Measurements from ENCODE around the gene GNAQ. TPM values are rescaled to one million over a fixed set of nuclear protein-coding genes. Genes with fewer than 3 reads are reported as not detected.
A peak's percentile ranks its signal among the peaks of the same experiment; 100 is the strongest.

The GNAQ gene
- polyA plus RNA-seq, 2 donors = 11.3 to 12.8 TPM

DNA sequence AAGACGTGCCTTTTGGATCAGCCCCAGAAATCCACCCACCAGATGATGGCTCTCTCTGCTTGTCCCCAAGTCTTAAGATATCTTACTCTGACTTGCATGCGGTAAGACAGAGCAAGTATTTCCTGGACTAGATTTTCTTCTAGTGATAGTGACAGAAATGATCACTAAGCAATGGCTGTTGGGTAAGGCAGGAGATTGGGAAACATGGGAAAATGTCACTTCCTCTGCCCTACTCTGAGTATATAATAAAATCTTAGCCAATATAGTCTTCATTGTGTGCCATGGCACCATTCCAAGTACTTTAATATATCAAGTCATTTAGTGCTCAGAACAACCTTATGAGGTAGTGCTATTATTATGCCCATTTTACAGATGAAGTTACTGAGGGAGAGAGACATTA, 352.5 kb downstream of the GNAQ start:
- WGBS, 2 donors = 32 to 46% methylated on average over 2 of the region's 2 CpGs
- Histone ChIP-seq H3K4me1 (ENCODE audit: control insufficient read depth in 2 of 2, insufficient read depth in 2 of 2, low read length in 1 of 2) (peaks cover 0 to 6% of the 10 kb centered on the region in 2 donors), H3K4me3 (ENCODE audit: low read depth in 1 of 2, low read length in 2 of 2) (no peak overlapping the region), H3K27me3 (ENCODE audit: control insufficient read depth in 1 of 2, insufficient read depth in 2 of 2, low read length in 2 of 2) (no peaks in the 10 kb centered on the region), H3K9me3 (ENCODE audit: control insufficient read depth in 2 of 2, insufficient read depth in 1 of 2, low read depth in 1 of 2, low read length in 1 of 2) (no peaks in the 10 kb centered on the region), H3K27ac (ENCODE audit: low read depth in 2 of 2, low read length in 1 of 2) (no peak overlapping the region), H3K36me3 (ENCODE audit: control insufficient read depth in 2 of 2, insufficient read depth in 2 of 2, low read length in 1 of 2) (no peaks in the 10 kb centered on the region)

DNA sequence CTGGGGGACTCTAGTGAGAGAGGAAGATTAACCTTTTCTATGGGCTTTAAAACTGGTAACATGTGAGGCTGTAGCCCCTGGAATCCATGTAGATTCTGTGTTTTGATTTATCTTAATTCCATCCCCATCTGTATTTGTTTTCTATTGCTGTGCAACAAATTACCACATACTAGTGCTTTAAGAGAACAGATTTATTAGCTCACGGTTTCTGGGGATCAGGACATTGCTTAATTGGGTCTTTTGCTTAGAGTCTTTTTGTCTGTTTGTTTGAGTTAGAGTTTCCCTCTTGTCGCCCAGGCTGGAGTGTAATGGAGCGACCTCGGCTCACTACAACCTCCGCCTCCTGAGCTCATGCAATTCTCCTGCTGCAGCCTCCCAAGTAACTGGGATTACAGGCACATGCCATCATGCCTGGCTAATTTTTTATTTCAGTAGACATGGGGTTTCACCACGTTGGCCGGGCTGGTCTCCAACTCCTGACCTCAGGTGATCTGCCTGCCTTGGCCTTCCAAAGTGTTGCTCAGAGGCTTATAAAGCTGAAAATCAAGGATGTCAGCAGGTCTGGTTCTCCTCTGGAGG, 353.6 kb downstream of the GNAQ start:
- H3K4me1 ChIP-seq (ENCODE audit: control insufficient read depth in 2 of 2, insufficient read depth in 2 of 2, low read length in 1 of 2) = peaks cover 0 to 6% of the 10 kb centered on the region in 2 donors
- H3K4me3 ChIP-seq (ENCODE audit: low read depth in 1 of 2, low read length in 2 of 2) = no peak overlapping the region
- no peaks in the 10 kb centered on the region for H3K36me3 ChIP-seq (ENCODE audit: control insufficient read depth in 2 of 2, insufficient read depth in 2 of 2, low read length in 1 of 2)
- no peaks in the 10 kb centered on the region for H3K27me3 ChIP-seq (ENCODE audit: control insufficient read depth in 1 of 2, insufficient read depth in 2 of 2, low read length in 2 of 2)
- H3K27ac ChIP-seq (ENCODE audit: low read depth in 2 of 2, low read length in 1 of 2) = peak overlapping the region; percentile 26 to 37
- H3K9me3 ChIP-seq (ENCODE audit: control insufficient read depth in 2 of 2, insufficient read depth in 1 of 2, low read depth in 1 of 2, low read length in 1 of 2) = no peaks in the 10 kb centered on the region
- WGBS, 2 donors = 57 to 68% methylated on average over 7 of the region's 7 CpGs

DNA sequence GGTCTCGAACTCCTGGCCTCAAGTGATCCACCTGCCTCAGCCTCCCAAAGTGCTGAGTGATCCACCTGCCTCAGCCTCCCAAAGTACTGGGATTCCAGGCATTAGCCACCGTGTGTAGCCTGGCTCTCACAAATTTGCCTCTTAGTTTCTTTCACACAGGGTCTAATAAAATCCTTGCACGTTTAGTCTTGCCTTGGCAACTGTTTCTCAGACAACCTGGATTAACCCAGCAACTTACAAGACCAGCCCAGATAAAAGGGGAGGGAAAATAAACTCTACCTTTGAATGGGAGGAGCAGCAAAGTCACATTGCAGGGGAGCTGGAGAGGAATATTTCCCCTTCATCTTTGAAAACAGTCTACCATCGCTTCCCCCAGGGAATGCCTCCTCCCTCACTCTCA, 354.2 kb downstream of the GNAQ start:
- no peaks in the 10 kb centered on the region for H3K9me3 ChIP-seq (ENCODE audit: control insufficient read depth in 2 of 2, insufficient read depth in 1 of 2, low read depth in 1 of 2, low read length in 1 of 2)
- H3K27ac ChIP-seq (ENCODE audit: low read depth in 2 of 2, low read length in 1 of 2) = peak overlapping the region in 1 of 2 donors; percentile 4
- H3K27me3 ChIP-seq (ENCODE audit: control insufficient read depth in 1 of 2, insufficient read depth in 2 of 2, low read length in 2 of 2) = no peaks in the 10 kb centered on the region
- 49 to 64% methylated on average over 4 of the region's 4 CpGs for WGBS, 2 donors
- no peak overlapping the region for H3K4me3 ChIP-seq (ENCODE audit: low read depth in 1 of 2, low read length in 2 of 2)
- no peaks in the 10 kb centered on the region for H3K36me3 ChIP-seq (ENCODE audit: control insufficient read depth in 2 of 2, insufficient read depth in 2 of 2, low read length in 1 of 2)
- H3K4me1 ChIP-seq (ENCODE audit: control insufficient read depth in 2 of 2, insufficient read depth in 2 of 2, low read length in 1 of 2) = peaks cover 0 to 6% of the 10 kb centered on the region in 2 donors

- no peaks in the 10 kb centered on the region for H3K27me3 ChIP-seq (ENCODE audit: control insufficient read depth in 1 of 2, insufficient read depth in 2 of 2, low read length in 2 of 2)
- H3K36me3 ChIP-seq (ENCODE audit: control insufficient read depth in 2 of 2, insufficient read depth in 2 of 2, low read length in 1 of 2) = no peaks in the 10 kb centered on the region
- WGBS, 2 donors = 71 to 76% methylated on average over 10 of the region's 10 CpGs
- H3K4me3 ChIP-seq (ENCODE audit: low read depth in 1 of 2, low read length in 2 of 2) = no peak overlapping the region
- H3K9me3 ChIP-seq (ENCODE audit: control insufficient read depth in 2 of 2, insufficient read depth in 1 of 2, low read depth in 1 of 2, low read length in 1 of 2) = no peaks in the 10 kb centered on the region
- no peak overlapping the region for H3K27ac ChIP-seq (ENCODE audit: low read depth in 2 of 2, low read length in 1 of 2)
- peaks cover 0 to 2% of the 10 kb centered on the region in 2 donors for H3K4me1 ChIP-seq (ENCODE audit: control insufficient read depth in 2 of 2, insufficient read depth in 2 of 2, low read length in 1 of 2)
These were observed 357.4 kb downstream of the GNAQ start for GRCh38 chr9:77673941-77674791.

GRCh38 chr9:77672183-77672582, 359.4 kb downstream of the GNAQ start:
- WGBS, 2 donors = 65 to 67% methylated on average over 4 of the region's 4 CpGs
- H3K4me1 ChIP-seq (ENCODE audit: control insufficient read depth in 2 of 2, insufficient read depth in 2 of 2, low read length in 1 of 2) = no peaks in the 10 kb centered on the region
- no peaks in the 10 kb centered on the region for H3K9me3 ChIP-seq (ENCODE audit: control insufficient read depth in 2 of 2, insufficient read depth in 1 of 2, low read depth in 1 of 2, low read length in 1 of 2)
- H3K27me3 ChIP-seq (ENCODE audit: control insufficient read depth in 1 of 2, insufficient read depth in 2 of 2, low read length in 2 of 2) = no peaks in the 10 kb centered on the region
- no peak overlapping the region for H3K4me3 ChIP-seq (ENCODE audit: low read depth in 1 of 2, low read length in 2 of 2)
- H3K36me3 ChIP-seq (ENCODE audit: control insufficient read depth in 2 of 2, insufficient read depth in 2 of 2, low read length in 1 of 2) = no peaks in the 10 kb centered on the region
- H3K27ac ChIP-seq (ENCODE audit: low read depth in 2 of 2, low read length in 1 of 2) = no peak overlapping the region

DNA sequence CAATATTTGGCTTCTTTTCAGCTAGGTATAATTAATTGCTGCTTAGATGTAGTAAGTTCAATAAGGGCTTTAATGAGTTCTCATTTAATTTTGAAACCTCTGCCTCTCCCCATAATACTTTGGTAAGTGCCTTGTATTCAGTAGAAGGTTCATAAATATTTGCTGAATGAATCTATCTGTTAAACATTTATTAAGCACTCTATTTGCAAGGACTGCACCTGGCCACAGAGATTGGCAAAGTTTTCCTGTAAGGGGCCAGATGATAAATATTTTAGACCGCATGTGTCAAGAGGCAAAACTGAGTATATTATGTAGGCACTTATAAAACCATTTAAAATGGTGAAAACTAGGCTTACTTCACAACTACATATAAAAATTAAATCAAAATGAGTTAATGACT, 364.5 kb downstream of the GNAQ start:
- no peak overlapping the region for H3K4me3 ChIP-seq (ENCODE audit: low read depth in 1 of 2, low read length in 2 of 2)
- no peaks in the 10 kb centered on the region for H3K9me3 ChIP-seq (ENCODE audit: control insufficient read depth in 2 of 2, insufficient read depth in 1 of 2, low read depth in 1 of 2, low read length in 1 of 2)
- no peaks in the 10 kb centered on the region for H3K27me3 ChIP-seq (ENCODE audit: control insufficient read depth in 1 of 2, insufficient read depth in 2 of 2, low read length in 2 of 2)
- WGBS, 2 donors = 74 to 94% methylated on average over 1 of the region's 1 CpG
- H3K36me3 ChIP-seq (ENCODE audit: control insufficient read depth in 2 of 2, insufficient read depth in 2 of 2, low read length in 1 of 2) = no peaks in the 10 kb centered on the region
- H3K27ac ChIP-seq (ENCODE audit: low read depth in 2 of 2, low read length in 1 of 2) = no peak overlapping the region
- H3K4me1 ChIP-seq (ENCODE audit: control insufficient read depth in 2 of 2, insufficient read depth in 2 of 2, low read length in 1 of 2) = no peaks in the 10 kb centered on the region

Other genes starting within 250 kb of the GNAQ start
- 1 to 10 TPM; 5.2 to 5.3 TPM for gene CEP78, start 204.3 kb upstream of the GNAQ start, polyA plus RNA-seq